Measurements from ENCODE around the gene KCNN4.
"Not testable (repeated sequence)": the region's sequence is repeated elsewhere in the genome, so short reads cannot be mapped to it uniquely, and the experiment has no call there.

Gene KCNN4

DNA sequence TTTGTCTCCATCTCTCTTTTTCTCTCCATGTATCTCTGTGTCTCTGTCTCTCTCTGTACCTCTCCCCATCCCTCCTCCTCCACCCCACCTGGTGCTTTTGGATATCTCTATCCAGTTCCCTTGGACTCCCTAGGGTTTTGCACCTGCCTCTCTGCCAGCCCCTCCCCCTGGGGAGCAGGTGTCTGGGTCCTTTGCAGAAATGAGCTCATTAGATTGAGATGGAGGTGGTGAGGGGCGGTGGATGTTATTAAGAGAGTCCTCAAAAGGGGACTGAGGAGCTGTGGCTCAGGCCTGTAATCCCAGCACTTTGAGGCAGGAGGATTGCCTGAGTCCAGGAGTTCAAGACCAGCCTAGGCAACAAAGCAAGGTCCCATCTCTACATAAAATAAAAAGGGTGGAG lies 2.1 kb downstream of the KCNN4 start:
- no peak overlapping the region for H3K4me3 ChIP-seq (ENCODE audit: low read depth, low read length)
- no peak for DNase-seq (ENCODE audit: low read depth)

- DNase-seq (ENCODE audit: low read depth): no peak
- H3K4me3 ChIP-seq (ENCODE audit: low read depth, low read length): no peak overlapping the region
Measured at GRCh38 chr19:43777163-43777695, 3.5 kb downstream of the KCNN4 start.

DNA sequence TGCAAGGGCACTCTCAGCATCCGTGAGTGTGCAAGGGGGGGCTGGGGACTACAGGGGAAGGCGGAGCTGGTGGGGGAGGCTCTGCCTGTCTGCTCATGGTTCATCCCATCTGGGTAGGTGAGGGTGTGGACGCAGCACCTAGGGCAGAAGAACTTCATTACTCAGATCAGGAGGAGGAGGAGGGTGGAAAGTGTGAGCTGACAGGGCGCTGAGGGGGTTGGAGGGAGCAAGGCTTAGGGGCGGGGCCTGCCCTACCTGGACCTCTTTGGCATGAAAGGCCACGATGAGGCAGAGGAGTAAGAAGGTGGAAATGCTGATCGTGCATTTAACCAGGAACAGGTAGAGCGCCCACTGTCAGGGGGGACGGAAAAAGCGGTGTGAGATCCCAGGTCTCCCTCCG lies 4.5 kb downstream of the KCNN4 start:
- DNase-seq (ENCODE audit: low read depth): no peak
- no peak overlapping the region for H3K4me3 ChIP-seq (ENCODE audit: low read depth, low read length)

GRCh38 chr19:43775299-43775890 lies 5.4 kb downstream of the KCNN4 start:
- no peak for DNase-seq (ENCODE audit: low read depth)
- no peak overlapping the region for H3K4me3 ChIP-seq (ENCODE audit: low read depth, low read length)

DNA sequence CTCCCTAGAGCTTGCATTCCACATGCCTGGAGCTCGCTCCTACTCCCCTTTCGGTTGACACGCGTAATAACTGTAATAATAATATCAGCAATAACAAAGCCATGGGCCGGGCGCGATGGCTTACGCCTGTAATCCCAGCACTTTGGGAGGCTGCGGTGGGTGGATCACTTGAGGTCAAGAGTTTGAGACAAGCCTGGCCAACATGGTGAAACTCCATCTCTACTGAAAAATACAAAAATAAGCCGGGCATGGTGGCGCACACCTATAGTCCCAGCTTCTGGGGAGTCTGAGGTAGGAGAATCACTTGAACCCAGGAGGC lies 5.9 kb downstream of the KCNN4 start:
- DNase-seq (ENCODE audit: low read depth): not testable (repeated sequence)

GRCh38 chr19:43774103-43774939 lies 6.5 kb downstream of the KCNN4 start:
- peak overlapping the region; percentile 29 for H3K4me3 ChIP-seq (ENCODE audit: low read depth, low read length)

More for the DNA sequence above, 5.9 kb downstream of the KCNN4 start:
- peak overlapping the region; percentile 29 for H3K4me3 ChIP-seq (ENCODE audit: low read depth, low read length)

GRCh38 chr19:43773725-43774102 lies 7.1 kb downstream of the KCNN4 start:
- no peak overlapping the region for H3K4me3 ChIP-seq (ENCODE audit: low read depth, low read length)
- DNase-seq (ENCODE audit: low read depth): no peak

More at GRCh38 chr19:43774103-43774939, 6.5 kb downstream of the KCNN4 start:
- DNase-seq (ENCODE audit: low read depth): no peak

- no peak overlapping the region for H3K4me3 ChIP-seq (ENCODE audit: low read depth, low read length)
- DNase-seq (ENCODE audit: low read depth): no peak
Measured at GRCh38 chr19:43769256-43769655, 11.5 kb downstream of the KCNN4 start.

- H3K4me3 ChIP-seq (ENCODE audit: low read depth, low read length): no peak overlapping the region
- DNase-seq (ENCODE audit: low read depth): no peak
Measured at GRCh38 chr19:43768273-43769050, 12.3 kb downstream of the KCNN4 start.

DNA sequence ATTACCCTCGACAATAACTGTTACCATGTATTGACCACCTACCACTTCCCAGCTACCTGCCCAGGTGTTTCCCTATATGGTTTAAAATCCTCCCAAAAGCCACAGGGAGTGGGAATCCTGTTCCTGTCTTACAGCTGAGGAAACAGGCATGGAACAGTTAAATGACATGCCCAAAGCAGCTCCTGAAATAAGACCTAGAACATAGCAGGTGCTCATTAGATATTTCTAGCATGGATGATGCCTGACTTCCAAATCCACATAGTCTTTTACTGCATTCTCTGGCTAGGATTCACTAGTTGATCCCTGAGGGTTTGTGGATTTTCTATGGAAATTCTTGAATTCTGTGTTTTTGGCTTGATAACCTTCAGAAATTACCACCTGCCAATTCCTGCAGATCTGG lies 13.0 kb downstream of the KCNN4 start:
- DNase-seq (ENCODE audit: low read depth): no peak
- H3K4me3 ChIP-seq (ENCODE audit: low read depth, low read length): no peak overlapping the region

DNA sequence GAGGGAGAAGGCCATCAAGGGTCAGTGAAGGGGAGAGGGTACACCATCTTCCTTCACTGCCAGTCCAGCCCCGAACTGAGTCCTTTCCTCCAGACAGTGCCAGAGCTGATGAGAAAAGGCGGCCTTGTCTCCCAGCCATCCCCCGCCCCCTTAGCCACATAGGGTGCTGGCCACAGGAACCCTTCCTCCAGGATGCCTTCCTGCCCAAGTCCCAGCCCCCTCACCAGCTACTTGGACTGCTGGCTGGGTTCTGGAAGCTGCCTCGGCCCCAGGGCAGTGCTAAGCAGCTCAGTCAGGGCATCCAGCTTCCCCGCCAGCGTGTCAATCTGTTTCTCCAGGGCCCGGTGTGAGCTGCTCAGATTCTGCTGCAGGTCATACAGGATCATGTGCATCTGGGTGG lies 13.5 kb downstream of the KCNN4 start:
- H3K4me3 ChIP-seq (ENCODE audit: low read depth, low read length): no peak overlapping the region
- no peak for DNase-seq (ENCODE audit: low read depth)

DNA sequence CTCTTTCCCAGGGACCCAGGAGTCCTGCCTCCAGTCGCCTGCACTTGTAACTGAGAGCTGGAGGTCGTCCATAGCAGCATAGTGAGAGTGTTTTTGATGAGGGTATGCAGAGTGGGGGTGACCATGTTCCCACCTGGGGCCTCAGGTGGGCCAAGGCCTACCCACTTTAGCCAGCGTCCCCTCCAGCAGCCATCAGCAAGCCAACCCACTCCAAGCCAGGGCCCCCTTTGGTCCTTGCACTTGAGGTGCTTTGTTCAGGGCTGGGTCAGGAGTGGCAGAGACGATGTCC lies 14.1 kb downstream of the KCNN4 start:
- no peak for DNase-seq (ENCODE audit: low read depth)
- no peak overlapping the region for H3K4me3 ChIP-seq (ENCODE audit: low read depth, low read length)

GRCh38 chr19:43765109-43765876 lies 15.5 kb downstream of the KCNN4 start:
- DNase-seq (ENCODE audit: low read depth): peak; percentile 85
- H3K4me3 ChIP-seq (ENCODE audit: low read depth, low read length): no peak overlapping the region

- not testable (repeated sequence) for DNase-seq (ENCODE audit: low read depth); H3K4me3 ChIP-seq (ENCODE audit: low read depth, low read length)
Measured at GRCh38 chr19:43764684-43765083, 16.1 kb downstream of the KCNN4 start.

GRCh38 chr19:43763473-43763939 lies 17.3 kb downstream of the KCNN4 start:
- no peak overlapping the region for H3K4me3 ChIP-seq (ENCODE audit: low read depth, low read length)
- no peak for DNase-seq (ENCODE audit: low read depth)

DNA sequence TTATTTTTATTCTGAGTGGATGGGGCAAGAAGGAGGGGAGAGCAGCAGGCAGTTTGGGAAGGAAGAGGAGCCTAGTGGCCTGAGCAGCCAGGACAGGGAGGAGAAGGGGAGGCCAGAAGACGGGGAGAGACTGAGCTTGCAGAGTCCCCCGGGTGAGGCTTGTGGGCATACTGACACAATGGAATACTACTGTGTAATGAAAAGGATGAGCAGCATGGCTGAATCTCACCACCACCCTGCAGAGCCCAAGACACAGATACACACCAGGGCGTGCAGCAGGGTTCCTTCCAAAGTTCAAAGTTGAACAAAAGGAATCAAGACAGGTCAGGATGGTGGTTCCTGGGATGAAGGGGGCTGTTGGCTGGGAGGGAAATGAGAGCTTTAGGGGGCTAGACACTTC lies 18.0 kb downstream of the KCNN4 start:
- DNase-seq (ENCODE audit: low read depth): no peak

DNA sequence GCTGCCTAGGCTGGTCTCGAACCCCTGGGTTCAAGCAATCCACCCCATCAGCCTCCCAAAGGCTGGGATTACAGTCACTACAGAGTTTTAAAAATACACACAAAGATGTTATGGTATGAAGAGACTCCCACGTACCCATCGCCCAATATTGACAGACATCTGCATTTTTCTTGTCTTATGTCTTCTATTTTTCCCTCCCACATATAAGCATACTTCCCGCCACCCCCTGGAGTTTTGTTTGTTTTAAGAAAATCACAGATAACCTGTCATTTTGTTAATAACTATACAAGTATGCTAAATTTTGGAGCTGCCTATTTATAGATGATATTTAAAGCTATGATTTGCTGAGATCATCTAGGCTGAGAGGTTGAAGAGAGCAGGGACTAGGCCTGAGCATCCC lies 19.8 kb downstream of the KCNN4 start:
- no peak overlapping the region for H3K4me3 ChIP-seq (ENCODE audit: low read depth, low read length)
- DNase-seq (ENCODE audit: low read depth): no peak

More for the DNA sequence above, 18.0 kb downstream of the KCNN4 start:
- no peak overlapping the region for H3K4me3 ChIP-seq (ENCODE audit: low read depth, low read length)

DNA sequence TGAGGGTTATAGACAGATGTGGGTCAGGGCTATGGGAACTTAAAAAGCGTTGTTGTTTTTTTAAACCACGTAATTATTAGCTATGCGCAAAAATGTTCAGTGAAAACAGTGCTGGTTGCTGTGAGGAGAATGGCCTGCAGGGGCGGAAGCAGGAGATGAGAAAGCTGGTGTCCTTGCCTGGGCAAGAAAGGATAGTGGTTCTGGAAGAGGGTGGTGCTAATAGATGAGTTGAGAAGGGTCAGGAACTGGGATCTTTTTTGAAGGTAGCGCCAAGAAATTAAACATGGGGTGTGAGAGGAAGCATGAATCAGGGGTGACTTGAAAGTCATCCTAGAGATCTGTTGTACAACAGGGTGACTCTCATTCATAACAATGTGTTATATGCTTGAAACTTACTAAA lies 21.3 kb downstream of the KCNN4 start:
- no peak for DNase-seq (ENCODE audit: low read depth)
- no peak overlapping the region for H3K4me3 ChIP-seq (ENCODE audit: low read depth, low read length)

DNA sequence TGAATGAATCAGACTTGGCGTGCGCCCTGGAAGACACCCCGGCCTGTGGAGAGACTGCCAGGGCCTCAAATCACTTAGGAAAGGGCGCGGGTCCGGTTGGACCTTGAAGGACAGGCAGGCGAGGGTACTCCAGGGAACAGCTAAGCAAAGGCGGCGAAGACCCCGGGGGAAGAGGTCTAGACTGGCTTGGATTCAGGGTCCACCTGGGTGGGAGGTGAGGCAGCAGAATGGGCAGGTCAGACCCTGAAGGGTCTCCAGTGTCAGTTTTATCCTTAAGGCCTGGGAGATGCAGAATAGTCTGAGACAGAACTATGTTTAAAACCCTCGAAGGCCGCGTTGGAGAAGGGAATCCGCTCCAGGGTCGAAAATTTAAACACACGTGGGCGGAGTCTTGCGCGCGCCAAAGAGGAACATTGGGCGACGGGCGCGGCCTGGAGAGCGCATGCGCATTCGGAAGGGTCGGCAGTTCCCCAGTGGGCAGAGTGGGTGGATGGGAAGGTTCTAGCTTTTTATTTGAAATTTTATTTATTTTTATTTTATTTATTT lies 25.4 kb downstream of the KCNN4 start:
- peak overlapping the region; percentile 84 for H3K4me3 ChIP-seq (ENCODE audit: low read depth, low read length)
- no peak for DNase-seq (ENCODE audit: low read depth)

All from skeletal muscle cell (primary cell).